Measurements from ENCODE around the gene RFFL. TPM values are rescaled to one million over a fixed set of nuclear protein-coding genes. Genes with fewer than 3 reads are reported as not detected.
"Not testable (repeated sequence)": the region's sequence is repeated elsewhere in the genome, so short reads cannot be mapped to it uniquely, and the experiment has no call there.

The RFFL gene
- total RNA-seq, 4 donors from 2014 or later, result 16.7 to 43.8 (median 30.8) TPM

DNA sequence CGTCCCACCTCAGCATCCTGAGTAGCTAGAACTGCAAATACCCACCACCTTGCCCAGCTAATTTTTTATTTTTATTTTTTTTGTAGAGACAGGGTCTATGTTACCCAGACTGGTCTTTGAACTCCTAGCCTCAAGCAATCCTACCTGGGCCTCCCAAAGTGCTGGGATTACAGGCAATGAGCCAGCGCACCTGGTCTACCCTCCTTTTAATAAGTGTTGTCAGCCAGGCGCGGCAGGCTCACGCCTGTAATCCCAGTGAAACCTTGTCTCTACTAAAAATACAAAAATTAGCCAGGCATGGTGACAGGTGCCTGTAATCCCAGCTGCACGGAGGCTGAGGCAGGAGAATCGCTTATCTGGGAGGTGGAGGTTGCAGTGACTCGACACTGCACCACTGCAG is 19.3 kb downstream of the RFFL start:
- WGBS, 2 donors (ENCODE audit: low coverage in 1 of 2), result 95 to 96% methylated on average over 4 to 5 of the region's 8 CpGs
- no peaks in the 10 kb centered on the region for H3K9me3 ChIP-seq
- TF ChIP-seq, protein P1, sequence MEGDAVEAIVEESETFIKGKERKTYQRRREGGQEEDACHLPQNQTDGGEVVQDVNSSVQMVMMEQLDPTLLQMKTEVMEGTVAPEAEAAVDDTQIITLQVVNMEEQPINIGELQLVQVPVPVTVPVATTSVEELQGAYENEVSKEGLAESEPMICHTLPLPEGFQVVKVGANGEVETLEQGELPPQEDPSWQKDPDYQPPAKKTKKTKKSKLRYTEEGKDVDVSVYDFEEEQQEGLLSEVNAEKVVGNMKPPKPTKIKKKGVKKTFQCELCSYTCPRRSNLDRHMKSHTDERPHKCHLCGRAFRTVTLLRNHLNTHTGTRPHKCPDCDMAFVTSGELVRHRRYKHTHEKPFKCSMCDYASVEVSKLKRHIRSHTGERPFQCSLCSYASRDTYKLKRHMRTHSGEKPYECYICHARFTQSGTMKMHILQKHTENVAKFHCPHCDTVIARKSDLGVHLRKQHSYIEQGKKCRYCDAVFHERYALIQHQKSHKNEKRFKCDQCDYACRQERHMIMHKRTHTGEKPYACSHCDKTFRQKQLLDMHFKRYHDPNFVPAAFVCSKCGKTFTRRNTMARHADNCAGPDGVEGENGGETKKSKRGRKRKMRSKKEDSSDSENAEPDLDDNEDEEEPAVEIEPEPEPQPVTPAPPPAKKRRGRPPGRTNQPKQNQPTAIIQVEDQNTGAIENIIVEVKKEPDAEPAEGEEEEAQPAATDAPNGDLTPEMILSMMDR (IDR thresholded peaks at IDR 0.05), result no peak
- TF ChIP-seq POLR2AphosphoS5 (IDR thresholded peaks at IDR 0.05), result no peak
- no peak for TF ChIP-seq EP300 (IDR thresholded peaks at IDR 0.05)
- no peak for TF ChIP-seq POLR2A (IDR thresholded peaks at IDR 0.05)
- H3K27me3 ChIP-seq, result no peaks in the 10 kb centered on the region
- H3K4me1 ChIP-seq, result no peaks in the 10 kb centered on the region
- H3K27ac ChIP-seq, result no peak overlapping the region
- no peak overlapping the region for H3K4me3 ChIP-seq
- ATAC-seq, result no peak
- H3K36me3 ChIP-seq, result no peaks in the 10 kb centered on the region

- Histone ChIP-seq H3K4me1 (no peaks in the 10 kb centered on the region), H3K9me3 (no peaks in the 10 kb centered on the region), H3K36me3 (no peaks in the 10 kb centered on the region), H3K27me3 (no peaks in the 10 kb centered on the region), H3K27ac (no peak overlapping the region), H3K4me3 (no peak overlapping the region)
- 87 to 91% methylated on average over 2 to 7 of the region's 7 CpGs for WGBS, 2 donors (ENCODE audit: low coverage in 1 of 2)
- ATAC-seq, result no peak
- no peak for TF ChIP-seq POLR2A (IDR thresholded peaks at IDR 0.05)
- no peak for TF ChIP-seq POLR2AphosphoS5 (IDR thresholded peaks at IDR 0.05)
- TF ChIP-seq EP300 (IDR thresholded peaks at IDR 0.05), result no peak
- TF ChIP-seq, protein P1 (IDR thresholded peaks at IDR 0.05), result no peak
Measured at GRCh38 chr17:35041390-35041789, 22.1 kb downstream of the RFFL start.

DNA sequence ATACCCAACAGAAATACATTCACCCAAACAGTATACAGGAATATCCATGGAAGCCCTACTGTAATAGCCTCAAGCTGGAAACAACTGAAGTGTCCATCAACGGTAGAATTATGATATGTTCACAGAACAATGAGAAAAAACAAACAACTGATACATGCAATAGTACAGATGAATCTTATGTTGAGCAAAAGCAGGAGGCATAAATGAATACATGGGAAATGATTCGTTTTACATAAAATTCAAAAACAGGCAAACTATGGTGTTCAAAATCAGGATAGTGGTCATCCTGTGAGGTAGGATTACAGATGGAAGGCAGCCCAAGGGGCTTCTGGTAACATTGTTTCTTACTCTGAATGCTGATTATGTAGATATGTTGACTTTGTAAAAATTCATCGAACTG is 25.1 kb downstream of the RFFL start:
- Histone ChIP-seq H3K4me3 (no peak overlapping the region), H3K36me3 (peaks cover 0 to 5% of the 10 kb centered on the region in 2 donors), H3K9me3 (no peaks in the 10 kb centered on the region), H3K27ac (no peak overlapping the region), H3K27me3 (no peaks in the 10 kb centered on the region), H3K4me1 (no peaks in the 10 kb centered on the region)
- TF ChIP-seq POLR2A (IDR thresholded peaks at IDR 0.05) (no peak), POLR2AphosphoS5 (IDR thresholded peaks at IDR 0.05) (no peak), EP300 (IDR thresholded peaks at IDR 0.05) (no peak)
- TF ChIP-seq, protein P1 (IDR thresholded peaks at IDR 0.05), result no peak
- no peak for ATAC-seq
- WGBS, 2 donors (ENCODE audit: low coverage in 1 of 2), result 87 to 92% methylated on average over 3 of the region's 3 CpGs

DNA sequence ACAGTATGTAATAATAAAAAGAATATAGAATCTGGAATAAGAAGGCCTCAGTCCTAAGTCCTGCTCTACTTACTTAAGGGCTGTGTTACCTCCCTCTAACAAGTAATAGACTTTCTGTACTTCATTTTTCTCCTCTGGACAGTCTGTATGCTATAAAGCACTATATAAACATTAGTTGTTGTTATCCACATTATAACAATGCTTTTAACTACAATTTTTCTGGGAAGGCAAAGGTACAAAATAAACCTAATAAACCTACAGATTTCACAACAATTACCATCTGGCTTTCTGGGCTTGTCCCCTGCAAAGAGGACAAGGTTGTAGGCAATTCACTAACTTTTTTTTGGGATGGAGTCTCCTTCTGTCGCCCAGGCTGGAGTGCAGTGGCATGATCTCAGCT is 32.7 kb downstream of the RFFL start:
- H3K27me3 ChIP-seq, result no peaks in the 10 kb centered on the region
- H3K27ac ChIP-seq, result no peak overlapping the region
- H3K4me3 ChIP-seq, result no peak overlapping the region
- no peaks in the 10 kb centered on the region for H3K4me1 ChIP-seq
- peaks cover 0 to 14% of the 10 kb centered on the region in 2 donors for H3K36me3 ChIP-seq
- ATAC-seq, result no peak
- TF ChIP-seq EP300 (IDR thresholded peaks at IDR 0.05), result no peak
- no peaks in the 10 kb centered on the region for H3K9me3 ChIP-seq
- 100% methylated on average over 1 of the region's 1 CpG; no CpG with 5 or more reads in 1 of the 2 donors for WGBS, 2 donors (ENCODE audit: low coverage in 1 of 2)

DNA sequence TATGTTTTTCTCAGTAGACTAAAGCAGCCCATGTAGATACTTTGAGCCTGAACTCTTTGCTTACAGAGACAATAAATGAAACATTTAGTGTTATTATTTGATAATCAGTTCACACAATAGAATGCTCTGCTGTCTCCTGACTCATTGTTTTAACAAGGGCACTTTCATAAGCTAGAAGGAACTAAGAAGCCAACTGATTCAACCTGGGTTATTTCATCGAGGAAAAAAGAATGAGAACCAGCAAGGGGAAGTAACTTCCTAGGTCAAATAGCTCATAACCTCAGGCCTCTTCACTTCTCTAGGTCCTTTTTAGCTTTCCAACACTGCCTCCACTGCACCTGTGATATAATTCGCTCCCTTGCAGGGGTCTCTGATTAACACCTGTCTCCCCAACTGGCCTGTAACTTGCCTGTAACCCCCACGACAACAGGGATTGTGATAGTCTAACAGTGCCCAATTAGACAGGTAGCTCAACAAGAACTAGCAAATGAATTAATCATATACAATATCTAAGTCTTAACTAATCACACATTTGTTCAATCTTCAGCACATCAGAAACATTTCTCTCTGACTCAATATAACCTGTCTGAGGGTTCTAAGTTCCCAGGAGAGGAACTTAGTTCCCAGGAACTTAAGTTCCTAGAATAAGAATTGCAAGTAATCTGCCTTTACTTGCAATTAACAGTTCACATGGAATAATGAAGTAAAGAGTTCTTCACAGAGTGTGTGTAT is 34.8 kb downstream of the RFFL start:
- Histone ChIP-seq H3K27ac (no peak overlapping the region), H3K27me3 (no peaks in the 10 kb centered on the region), H3K4me1 (no peaks in the 10 kb centered on the region), H3K4me3 (no peak overlapping the region), H3K9me3 (no peaks in the 10 kb centered on the region), H3K36me3 (peaks cover 0 to 25% of the 10 kb centered on the region in 2 donors)
- TF ChIP-seq POLR2AphosphoS5 (IDR thresholded peaks at IDR 0.05), result no peak
- no peak for TF ChIP-seq POLR2A (IDR thresholded peaks at IDR 0.05)
- TF ChIP-seq, protein P1 (IDR thresholded peaks at IDR 0.05), result no peak
- 75 to 77% methylated on average over 3 of the region's 3 CpGs for WGBS, 2 donors (ENCODE audit: low coverage in 1 of 2)
- no peak for ATAC-seq

GRCh38 chr17:35028097-35028496 is 35.4 kb downstream of the RFFL start:
- H3K27me3 ChIP-seq, H3K27ac ChIP-seq, H3K9me3 ChIP-seq, ATAC-seq, H3K4me3 ChIP-seq, H3K4me1 ChIP-seq: not testable (repeated sequence)
- WGBS, 2 donors (ENCODE audit: low coverage in 1 of 2), result 74 to 97% methylated on average over 3 to 4 of the region's 4 CpGs
- H3K36me3 ChIP-seq, result peaks cover 0 to 25% of the 10 kb centered on the region in 2 donors
